GM21717 (cell line): ENCODE measurements around the gene KRTAP25-1.

ENCODE experiments used
- ATAC-seq: cut with Tn5 transposase; IDR thresholded peaks from one replicate; pipeline ENCODE4 v1.9.1; 2021; ENCODE audit warnings: mild to moderate bottlenecking, moderate library complexity; ENCODE audit not compliant: unreplicated experiment

Gene KRTAP25-1

DNA sequence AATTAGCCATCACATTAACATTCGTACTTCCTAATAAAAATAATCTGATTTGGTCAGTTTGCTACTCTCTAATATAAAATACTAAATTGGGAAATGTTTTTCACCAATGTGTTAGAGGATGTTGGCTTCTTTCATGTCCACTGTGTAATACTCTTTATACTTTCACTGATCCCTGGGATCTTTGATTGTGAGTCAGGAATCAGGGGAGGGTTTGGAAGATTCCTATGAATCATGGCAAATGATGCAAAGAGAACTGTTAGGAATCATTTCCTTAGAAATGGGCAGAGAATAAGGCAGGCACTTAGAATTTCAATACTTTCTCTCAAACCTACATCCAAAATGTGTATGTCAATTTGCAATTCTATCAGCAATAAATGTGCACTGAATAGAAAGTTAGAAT is 37.5 kb downstream of the KRTAP25-1 start:
- ATAC-seq = no peak

DNA sequence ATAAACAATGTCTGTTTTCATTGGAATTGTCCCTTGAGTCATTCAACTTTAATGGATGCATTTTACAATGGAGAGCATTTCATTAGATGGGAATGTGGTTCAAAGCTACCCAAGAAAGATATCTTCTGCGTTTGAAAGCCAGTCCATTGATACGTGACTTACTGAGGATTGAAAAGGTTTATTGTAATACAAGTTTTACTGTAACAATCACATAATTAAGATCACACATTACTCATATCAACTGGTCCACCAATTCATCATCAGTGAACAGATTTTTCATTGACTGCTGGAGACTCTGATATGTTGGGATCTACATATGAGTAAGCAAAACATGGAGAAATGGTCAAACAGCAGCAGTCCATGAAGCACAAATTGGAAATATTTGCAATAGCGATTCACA is 39.4 kb downstream of the KRTAP25-1 start:
- ATAC-seq = no peak

DNA sequence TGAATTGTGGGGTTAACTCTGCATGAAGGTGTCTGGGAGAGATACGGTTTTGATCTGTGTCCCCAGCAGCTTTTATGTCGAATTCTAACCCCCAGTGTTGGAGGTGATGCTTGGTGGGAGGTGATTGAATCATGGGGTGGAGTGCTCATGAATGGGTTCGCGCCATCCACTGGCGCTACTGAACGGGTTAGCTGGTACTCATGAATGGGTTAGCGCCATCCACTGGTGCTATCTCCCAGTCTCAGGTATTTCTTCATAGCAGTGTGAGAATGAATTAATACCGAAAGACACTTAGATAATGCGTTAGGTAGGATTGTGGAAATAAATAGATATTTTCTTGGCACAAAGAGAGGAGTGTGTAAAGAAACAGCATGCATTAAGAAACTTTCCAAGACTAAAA is 40.5 kb downstream of the KRTAP25-1 start:
- ATAC-seq = no peak

DNA sequence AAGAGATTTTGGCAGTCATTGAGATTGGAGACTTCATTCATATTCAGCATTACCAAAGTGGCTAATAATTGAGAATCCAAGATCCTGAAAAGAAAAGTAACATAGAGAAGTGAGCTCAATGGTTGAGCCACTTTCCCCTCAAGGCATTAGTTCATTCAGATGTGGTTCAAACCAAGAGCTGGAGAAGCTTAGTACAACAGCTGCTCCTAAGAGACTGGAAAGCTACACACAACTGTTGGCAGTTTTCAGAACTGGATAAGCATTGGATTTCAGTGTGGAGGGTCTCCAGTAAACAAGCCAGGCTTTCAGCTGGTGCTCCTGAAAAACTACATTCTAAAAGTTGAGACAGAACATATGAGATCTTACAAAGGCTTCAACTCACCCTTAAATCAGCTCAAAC is 44.3 kb downstream of the KRTAP25-1 start:
- ATAC-seq = no peak

DNA sequence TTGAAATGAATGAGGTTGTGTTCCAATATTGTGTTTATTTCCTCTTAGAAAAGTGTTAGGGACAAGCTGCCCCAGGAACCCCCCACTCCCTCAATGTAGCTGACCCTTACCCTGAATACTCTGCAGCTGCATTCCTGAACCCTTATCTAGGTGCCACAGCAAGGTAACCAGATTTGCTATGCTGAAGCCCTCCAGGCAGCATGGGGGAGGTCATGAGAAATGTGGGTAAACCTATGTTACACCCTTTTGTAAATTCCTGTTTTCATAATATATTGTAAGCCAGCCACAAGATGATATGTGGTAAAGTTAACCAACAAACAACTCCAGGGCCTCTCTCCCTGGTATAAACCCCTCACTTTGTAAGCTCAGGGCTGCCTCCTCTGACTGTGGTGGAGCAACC is 45.6 kb downstream of the KRTAP25-1 start:
- no peak for ATAC-seq

DNA sequence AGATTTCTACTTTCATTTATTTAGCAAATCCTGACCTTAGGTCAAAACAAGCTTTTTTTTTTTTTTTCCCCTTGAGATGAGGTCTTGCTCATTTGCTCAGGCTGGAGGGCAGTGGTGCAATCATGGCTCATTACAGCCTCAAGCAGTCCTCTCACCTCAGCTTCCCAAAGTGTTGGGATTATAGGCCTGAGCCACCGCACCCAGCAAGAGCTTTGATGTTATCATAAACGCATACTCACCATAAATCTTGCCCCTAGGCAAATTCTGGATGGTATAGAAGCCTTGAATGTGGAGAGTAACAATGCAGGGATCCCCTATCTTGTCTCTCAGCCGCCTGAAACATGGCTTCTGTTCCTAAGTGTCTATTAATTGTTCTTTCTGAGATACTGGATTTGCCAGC is 48.7 kb downstream of the KRTAP25-1 start:
- ATAC-seq = no peak
